HG02763 (cell line): Measurements from ENCODE around the gene GDPGP1.
"Not testable (repeated sequence)": the region's sequence is repeated elsewhere in the genome, so short reads cannot be mapped to it uniquely, and the experiment has no call there.

Experiments used
- ATAC-seq: cut with Tn5 transposase; IDR thresholded peaks from one replicate; pipeline ENCODE4 v1.9.1; 2021; ENCODE audit warnings: mild to moderate bottlenecking, moderate library complexity; ENCODE audit not compliant: unreplicated experiment

The GDPGP1 gene

DNA sequence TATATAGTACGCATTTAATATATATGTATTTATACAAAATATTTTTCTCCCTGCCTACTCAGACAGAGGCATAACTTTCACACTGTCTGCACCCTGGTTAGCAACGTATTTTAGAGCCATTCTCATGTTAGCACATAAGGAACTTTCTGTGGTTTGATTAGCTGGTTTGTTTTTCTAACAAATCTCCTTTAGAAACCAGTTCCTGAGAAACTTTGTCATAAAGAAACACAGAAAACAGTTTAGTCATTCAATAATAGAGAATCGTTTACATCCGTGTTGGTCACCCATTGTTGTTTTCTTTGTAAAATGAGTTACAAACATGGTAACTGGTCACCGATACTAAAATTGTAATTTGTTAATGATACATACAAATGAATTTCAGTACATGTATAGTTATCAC lies 25.5 kb downstream of the GDPGP1 start:
- ATAC-seq = peak; percentile 66

DNA sequence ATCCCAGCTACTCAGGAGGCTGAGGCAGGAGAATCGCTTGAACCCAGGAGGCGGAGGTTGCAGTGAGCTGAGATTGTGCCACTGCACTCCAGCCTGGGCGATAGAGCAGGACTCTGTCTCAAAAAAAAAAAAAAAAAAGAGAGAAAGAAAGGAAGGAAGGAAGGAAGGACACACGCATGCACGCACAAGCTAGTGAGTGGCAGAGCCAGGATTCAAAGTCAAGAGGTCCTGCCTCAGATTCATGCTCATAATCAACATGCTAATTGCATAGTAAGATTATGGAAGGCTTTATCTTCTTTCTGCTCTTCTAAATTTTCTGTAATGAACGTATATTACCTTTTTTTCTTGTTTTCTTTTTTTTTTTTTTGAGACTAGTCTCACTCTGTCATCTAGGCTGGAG lies 26.7 kb downstream of the GDPGP1 start:
- ATAC-seq = not testable (repeated sequence)

DNA sequence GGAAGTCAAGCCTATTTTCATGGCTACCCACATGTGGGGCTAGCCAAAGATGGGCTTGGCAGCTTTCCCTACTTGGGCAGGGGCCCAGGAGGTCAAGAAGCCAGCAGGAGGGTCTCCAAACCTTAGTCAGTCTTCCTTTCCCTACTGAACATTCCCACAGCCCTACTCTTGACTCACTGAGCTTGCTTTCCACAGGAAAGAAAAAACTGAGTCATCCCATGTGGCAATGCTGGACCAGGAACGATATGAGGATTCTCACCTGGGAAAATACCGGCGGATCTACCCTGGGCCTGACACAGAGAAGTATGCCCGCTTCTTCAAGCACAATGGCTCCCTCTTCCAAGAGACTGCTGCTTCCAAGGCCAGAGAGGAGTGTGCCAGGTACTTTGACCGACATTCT lies 27.8 kb downstream of the GDPGP1 start:
- ATAC-seq = no peak

DNA sequence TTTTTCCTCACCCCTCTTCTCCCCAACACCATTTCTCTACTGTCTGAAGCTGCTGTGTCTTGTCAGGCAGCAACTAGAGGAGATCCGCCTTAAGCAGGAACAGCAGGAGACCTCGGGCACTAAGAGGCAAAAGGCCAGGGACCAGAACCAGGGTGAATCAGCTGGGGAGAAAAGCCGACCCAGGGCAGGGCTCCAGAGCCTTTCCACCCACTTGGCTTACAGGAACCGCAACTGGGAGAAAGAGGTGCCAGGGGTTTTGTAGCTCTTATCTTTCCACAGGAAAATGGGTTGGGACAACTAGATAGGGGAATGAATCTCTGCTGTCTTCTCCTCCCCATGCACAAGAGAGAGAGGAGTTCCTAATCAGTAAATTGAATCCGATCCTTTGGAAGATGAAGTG lies 28.4 kb downstream of the GDPGP1 start:
- ATAC-seq = no peak

DNA sequence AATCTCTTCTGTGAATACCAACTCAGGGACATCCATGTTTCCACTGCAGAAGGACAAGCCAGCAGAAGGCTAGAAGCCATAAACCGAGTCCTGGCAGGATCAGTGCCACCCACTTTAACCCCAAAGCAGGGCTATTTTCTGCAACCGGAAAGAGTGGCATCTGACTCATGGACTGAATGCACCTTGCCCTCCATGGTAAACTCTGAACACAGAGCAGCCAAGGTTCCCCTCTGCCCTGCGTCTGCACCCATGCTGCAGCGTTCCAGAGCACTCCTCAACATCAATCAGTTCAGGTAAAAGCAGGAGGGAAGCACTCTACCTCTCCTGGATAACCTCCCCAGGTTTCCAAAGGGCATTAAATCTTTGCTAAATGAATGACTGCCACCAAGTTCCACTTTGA lies 30.7 kb downstream of the GDPGP1 start:
- ATAC-seq = no peak

DNA sequence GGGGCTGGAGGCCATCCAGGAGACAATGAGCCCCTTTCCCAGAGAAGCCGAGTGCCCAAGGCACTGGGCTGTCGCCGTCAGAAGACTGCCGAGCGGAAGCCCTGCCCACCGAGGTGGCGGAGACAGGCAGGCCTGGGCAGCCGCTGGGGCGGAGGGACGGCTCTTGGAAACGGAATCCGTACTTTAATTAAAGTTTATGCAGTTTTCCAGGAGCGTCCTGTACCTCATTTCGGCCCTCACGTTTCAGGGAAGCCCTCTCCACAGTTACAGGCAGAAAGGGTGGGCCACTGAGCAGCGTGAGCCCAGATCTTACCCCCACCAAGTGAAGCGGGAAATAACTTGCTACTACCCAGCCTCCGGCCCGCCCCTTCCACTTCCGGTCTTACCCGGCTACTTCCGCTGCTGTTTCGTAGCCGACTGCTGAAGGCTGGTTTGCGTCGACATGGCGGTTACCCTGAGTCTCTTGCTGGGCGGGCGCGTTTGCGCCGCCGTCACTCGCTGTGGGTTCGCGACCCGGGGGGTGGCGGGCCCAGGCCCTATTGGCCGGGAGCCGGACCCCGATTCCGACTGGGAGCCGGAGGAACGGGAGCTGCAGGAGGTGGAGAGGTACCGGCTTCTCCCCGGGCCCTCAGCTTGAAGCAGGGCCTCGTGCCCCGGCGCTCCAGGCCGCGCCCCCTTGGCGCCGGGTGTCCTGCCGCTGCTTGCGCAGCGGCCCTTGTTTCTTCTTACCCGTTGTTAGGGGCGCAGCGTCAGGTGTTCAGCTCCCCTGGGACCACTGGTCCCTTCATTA lies 31.5 kb downstream of the GDPGP1 start, which contains the start of gene NGRN:
TSS of gene NGRN (plus strand) at position 402 of the 790 bp plus-strand sequence. CDS start at position 443, 41 bp downstream.
- ATAC-seq = peak; percentile 90

DNA sequence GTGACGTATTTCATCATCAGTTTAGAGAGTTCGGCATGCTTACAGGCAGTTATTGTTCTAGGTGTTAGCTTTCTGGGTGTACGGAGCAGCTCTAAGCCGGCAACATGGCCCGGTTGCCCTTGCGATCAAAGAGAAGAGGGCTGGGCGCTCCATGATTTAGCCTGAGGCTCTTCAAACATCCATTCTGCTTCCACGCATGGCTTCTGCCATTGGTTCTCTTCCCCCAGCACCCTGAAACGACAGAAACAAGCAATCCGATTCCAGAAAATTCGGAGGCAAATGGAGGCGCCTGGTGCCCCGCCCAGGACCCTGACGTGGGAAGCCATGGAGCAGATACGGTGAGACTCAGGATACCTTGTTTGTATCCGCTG lies 32.0 kb downstream of the GDPGP1 start:
- ATAC-seq = peak; percentile 23

DNA sequence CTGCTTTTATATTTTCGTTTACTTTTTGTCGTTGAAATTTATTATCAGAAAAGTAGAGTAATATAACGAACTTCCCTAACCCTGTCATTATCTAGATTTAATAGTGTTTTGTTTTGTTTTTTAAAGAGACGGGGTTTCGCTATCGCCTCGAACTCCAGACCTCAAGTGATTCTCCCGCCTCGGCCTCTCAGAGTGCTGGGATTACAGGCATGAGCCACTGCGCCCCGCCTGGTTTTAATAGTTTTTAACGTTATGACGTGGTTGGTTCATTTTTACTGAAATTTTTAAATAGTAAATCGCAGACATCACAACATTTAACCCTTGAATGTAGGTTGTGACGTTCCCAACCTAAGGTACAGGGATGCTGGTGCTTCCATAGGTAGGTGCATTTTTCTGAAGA lies 32.5 kb downstream of the GDPGP1 start:
- ATAC-seq = no peak

DNA sequence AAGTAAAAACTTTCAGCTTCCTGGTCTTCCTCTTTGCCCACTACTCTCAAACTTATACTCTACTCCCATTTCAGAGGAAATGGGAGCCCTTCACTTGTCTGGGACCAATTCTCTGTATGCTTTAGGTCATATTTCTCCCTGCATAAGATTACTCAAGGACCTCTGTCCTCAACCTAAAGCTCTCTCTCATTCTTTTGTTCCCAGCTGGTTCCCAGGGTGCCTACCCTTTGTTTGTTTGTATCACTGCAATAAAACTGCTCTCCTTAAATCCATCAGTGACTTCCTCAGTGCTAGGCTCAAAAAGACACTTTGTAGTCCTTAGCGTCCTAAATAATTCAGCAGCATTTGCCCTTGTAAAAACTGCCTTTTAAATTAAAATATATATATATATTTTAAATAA lies 34.4 kb downstream of the GDPGP1 start:
- ATAC-seq = no peak

DNA sequence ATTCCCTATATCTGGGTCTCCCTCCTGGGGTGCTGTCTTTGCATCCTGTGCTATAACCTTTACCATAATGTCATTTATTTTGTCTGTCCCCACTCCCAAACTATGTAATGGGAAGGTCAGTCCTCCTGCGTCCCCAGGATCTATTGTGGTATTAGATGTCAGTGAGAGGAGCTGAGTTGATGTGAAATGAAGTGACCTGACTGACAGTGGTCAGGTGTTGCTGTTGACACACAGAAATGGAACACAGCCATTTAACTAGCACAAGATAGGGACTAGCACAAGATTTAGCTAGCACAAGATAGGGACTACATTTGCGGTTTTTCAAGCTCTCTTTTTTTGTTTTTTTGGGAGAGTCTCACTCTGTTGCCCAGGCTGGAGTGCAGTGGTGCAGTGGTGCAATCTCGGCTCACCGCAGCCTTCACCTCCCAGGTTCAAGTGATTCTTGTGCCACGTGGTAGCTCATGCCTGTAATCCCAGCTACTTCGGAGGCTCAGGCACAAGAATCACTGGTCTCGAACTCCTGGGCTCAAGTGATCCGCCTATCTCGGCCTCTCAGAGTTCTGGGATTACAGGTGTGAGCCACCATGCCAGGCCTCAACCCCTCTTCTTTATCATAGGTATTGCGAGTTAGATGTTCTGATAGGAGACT lies 36.6 kb downstream of the GDPGP1 start:
- ATAC-seq = no peak

DNA sequence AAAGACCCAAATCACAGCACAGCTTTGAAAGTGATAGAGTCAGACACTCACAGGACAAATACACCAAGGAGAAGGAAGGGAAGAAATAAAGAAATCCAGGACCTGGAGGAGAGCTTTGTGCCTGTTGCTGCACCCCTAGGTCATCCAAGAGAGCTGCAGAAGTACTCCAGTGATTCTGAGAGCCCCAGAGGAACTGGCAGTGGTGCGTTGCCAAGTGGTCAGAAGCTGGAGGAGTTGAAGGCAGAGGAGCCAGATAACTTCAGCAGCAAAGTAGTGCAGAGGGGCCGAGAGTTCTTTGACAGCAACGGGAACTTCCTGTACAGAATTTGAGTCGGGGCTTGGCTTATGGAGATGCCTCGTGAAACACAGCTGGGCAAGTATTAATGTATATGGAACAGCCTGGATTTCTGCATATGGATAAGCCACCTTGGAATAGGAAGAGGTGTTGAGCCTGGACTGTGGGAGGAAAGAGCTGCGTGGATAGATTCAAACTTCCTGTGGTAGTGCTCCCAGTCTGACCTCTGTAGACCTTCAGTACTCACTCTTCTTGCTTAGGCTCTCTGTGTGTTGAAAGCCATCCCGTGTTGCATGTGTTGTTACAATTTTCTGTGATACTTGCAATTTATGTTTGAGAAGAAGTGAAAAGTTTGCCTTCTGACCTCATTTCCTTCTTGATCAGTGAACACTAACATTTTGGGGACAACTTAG lies 37.6 kb downstream of the GDPGP1 start:
- no peak for ATAC-seq

DNA sequence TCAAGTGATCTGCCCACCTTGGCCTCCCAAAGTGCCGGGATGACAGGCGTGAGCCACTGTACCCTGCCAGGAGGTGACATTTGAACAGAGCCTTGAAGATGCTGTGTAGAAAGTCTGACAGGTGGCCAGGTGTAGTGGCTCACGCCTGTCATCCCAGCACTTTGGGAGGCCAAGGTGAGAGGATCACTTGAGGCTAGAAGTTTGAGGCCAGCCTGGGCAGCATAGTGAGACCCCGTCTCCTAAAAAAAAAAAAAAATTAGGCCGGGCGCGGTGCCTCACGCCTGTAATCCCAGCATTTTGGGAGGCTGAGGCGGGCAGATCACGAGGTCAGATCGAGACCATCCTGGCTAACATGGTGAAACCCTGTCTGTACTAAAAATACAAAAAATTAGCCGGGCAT lies 44.5 kb downstream of the GDPGP1 start:
- ATAC-seq = not testable (repeated sequence)

DNA sequence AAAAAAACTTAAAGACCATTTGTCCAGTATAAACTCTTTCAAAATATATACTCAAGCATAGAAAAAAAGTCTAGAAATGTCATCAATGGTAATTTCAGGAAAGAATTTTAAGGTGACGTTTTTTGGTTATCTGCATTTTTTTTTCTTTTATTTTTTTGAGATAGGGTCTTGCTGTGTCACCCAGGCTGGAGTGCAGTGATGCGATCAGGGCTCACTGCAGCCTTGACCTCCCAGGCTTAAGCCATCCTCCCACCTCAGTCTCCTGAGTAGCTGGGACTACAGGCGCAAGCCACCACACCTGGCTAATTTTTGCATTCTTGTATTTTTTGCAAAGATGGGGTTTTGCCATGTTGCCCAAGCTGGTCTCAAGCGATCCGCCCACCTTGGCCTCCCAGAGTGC lies 46.7 kb downstream of the GDPGP1 start:
- not testable (repeated sequence) for ATAC-seq

DNA sequence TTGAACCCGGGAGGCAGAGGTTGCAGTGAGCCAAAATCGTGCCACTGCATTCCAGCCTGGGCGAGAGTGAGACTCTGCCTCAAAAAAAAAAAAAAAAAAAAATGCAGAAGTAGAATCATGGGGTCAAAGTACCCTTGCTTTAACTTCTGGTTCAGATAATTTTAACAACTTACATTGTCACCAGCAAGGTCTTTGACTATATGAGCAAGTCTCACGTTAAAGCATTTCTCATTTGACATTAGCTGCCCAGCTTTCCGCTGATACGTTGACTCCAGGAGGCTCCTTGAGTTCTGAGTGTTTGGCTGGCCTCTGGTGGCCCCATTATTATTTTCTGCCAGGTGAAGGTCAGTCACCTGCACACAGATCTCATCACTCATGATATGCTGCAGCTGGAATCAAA lies 47.6 kb downstream of the GDPGP1 start:
- ATAC-seq = not testable (repeated sequence)

DNA sequence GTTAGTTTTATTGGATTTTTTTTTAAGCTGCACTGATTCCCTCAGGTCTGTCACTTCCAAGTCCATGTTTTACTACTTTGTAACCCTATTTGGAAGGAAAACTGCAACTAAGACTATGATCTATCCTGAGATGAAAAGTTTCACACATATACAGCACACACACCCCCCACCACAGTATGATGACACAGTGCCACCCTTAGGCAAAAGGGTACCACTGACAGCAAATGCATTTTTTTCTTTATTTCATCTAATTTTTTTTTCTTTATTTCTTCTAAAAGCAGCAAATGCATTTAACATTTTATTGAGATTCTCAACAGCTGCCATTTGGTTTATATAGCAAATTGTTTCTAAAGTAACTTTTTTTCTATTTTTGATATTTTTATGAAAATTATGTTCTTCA lies 52.7 kb downstream of the GDPGP1 start:
- no peak for ATAC-seq

DNA sequence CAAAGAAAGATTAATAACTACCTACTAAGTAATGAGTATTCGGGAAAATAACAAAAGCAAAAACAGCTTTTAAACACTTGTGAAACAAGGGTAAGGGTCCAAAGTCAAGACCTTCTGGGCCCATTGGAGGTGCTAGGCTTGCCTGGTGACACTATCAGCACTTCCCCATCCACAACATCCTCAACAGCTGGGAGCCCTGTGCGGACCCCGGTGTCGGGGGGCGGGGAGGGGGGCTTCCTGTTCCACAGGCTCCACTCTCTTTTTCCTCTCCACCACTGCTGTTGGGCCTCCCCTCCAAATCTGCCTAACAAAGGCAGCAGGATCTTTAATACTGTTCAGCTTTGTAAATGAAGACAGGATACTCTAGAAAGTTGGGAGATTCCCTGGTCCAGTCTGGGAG lies 53.1 kb downstream of the GDPGP1 start:
- no peak for ATAC-seq

DNA sequence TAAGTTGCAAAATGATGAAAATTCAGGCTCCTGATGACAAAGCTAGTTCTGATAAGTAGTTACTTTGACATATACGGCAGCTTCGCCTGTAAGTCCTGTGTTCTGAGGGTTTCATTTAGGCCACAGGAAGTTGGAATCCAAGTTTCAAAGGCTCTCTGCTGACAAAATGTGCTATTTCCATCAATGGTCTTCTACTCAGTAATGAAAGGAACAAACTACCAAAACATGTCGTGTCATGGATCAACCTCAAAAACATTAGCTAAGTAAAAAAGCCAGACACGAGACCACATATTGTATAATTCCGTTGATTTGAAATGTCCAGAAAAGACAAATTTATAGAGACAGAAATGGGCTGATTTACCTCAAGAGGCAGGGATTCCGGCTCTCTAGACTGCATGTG lies 53.9 kb downstream of the GDPGP1 start:
- ATAC-seq = no peak

DNA sequence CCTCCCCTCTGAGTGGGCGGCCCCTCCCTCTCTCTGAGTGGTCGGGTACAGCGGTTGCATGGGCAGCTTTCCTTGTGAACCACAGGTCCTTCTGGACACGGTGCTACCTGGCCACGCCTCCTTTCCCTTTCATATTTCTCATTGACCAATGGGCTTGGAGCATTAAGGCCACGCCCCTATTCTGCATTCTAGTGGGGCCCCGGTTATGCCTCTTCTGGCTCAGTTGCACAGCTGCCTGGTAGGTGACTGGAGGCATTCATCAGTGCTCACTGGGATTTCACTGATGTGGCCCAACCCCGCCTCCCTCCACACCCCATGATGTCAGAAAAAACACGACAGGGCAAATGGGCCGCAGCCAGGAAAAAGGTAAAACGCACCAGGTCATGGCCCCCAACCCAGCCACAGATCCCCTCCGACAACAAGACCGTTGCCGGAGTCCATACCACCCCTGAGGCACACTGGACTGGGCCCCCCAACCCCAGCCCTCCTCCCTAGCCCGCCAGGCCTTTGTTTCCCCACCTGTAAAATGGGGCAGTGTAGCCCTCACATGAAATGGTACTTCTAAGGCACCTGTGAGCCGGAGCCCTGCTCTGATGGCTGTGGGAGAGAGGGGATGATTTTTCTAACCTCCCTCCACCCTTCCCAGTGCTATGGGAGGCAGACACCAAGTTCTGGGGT lies 57.8 kb downstream of the GDPGP1 start:
- no peak for ATAC-seq

DNA sequence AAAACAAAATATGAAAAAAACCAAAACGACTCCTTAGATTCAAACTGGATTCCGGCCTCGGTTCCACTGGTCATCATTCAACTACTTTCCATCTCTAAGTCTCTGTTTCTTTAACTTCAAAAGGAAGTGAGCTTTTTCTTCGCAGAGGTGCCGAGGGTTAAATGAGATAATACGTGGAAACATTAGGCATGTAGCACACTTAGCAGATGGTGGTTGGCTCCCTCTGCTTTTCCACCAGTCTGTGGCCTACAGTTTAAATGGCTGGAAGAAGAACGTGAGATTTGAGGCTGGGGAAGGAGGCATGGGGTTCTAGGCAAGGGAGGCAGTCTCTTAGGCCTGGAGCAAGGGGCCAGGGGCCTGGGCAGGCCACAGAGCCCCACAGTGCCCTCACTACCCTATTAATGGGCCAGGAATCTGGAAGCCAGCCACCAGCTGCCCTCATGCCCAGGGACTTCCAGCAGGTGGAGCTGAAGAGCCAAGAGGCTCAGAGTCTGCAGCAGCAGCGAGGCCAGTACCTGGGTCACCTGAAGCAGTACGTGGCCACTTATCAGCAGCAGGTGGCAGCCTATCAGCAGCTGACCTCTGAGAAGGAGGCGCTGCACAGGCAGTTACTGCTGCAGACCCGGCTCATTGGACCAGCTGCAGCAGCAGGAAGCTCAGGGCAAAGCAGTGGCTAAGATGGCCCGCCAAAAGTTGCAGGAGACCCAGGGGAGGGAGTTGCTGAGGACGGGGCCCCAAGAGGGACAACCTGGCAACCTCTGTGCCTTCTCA lies 59.2 kb downstream of the GDPGP1 start:
- not testable (repeated sequence) for ATAC-seq

DNA sequence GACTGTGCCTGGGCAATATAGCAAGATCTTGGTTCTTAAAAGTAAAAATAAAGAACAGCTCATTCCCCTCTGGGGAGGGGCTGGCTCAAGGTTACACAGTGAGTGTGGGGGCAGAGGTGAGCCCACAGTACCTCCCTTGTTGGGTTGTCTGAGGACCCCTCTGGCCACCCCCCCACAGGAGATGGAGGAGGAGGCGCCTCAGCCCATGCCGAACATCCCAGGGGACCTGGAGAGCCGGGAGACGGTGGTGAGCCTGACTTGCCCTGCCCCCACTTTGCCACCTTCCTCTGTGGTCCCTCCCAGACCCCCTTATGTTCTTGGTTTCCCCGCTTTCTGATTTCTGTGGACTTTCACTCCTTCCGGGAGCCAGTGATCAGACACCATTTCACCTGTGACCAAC lies 60.1 kb downstream of the GDPGP1 start:
- no peak for ATAC-seq
